Posterior cingulate gyrus (tissue), 11 donors: Measurements from ENCODE around the gene ACTN1.
A peak's percentile ranks its signal among the peaks of the same experiment; 100 is the strongest.

Source experiments
- DNase-seq, 10 donors: peaks; one replicate each; pipeline versions ENCODE4 v3.0.0 to v3.0.0-alpha.2; 2020 to 2021; ENCODE audit warnings: mixed read lengths in 3 of 10
- intact Hi-C: fragments of 100-400 bp; cut with DNase I; formaldehyde crosslinking; loops from one replicate; pipeline ENCODE4 v1.15.1; 2023

The ACTN1 gene

GRCh38 chr14:68971411-68972035 lies 7.6 kb downstream of the ACTN1 start:
- intact Hi-C loops: no loop called here
- peak in 3 of 10 donors; percentile 46 to 71 (median 53) for DNase-seq

- no peak for DNase-seq
- intact Hi-C loops: no loop called here
Observed at GRCh38 chr14:68970736-68971135, 8.4 kb downstream of the ACTN1 start.

DNA sequence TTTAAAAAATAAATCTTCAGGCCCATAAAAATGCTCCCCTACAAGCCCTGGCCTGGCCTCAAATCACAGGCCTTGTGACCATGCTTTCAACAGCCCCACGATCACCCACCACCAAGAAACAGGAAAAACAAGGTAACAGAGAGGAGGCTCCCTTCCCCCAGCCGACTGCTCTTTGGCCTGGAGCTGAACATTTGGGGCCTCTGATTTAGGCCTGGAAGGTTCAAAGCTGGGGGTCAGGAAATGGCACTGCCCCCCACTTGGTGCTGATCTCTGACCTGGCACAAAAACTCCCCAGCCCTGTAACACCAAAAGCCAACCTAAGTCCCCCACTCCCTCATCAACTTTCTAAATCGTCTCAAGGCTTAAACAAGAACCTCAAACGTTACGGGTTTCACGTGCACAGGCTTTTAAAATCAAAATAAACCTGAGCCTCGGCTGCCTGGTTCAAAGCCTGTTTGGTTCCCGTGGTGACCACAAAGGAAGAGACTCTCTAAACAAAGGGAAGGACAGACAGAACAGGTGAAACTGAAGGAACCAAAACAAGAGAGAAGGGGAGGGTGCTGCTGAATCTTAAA lies 9.0 kb downstream of the ACTN1 start:
- intact Hi-C loops: no loop called here
- peak in 2 of 10 donors; percentile 18 to 31 for DNase-seq

DNA sequence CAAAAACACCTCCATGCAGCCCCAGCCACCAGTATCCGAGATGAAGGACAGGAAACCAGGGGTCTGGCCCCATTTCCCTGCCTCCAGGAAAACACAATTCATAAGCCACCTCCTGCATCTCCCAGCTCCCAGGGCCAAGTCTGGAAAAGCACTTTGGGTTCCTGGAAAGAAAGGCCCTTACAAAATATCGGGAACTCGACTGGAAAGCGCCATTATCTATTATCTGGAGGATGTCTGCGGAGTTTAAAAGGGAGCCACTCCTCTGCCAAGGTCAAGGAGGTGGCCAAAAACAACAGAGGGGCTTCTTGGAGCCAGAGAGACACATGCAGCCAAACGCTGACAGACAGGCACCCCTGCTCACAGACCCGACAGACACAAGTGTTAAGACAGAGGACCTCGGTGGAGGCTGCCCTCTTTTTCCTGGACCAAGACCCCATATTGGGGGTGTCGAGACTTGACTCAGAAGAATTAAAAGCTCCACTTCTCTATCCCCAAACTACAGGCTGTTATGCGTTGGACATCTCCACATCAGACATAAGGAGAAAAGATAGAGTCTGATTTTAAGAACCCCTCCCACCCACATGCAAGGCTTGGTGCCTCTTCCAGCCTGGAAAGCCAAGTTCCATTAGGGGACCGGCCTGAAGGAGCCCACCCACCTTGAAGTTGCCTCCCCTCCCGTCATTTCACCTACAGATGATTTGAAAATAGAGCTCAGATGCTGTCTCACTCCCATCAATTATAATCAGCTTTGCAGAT lies 9.6 kb downstream of the ACTN1 start:
- intact Hi-C loops: no loop called here
- DNase-seq: peak in 3 of 10 donors; percentile 21 to 56 (median 45)

- intact Hi-C loops: no loop called here
- peak in 3 of 10 donors; percentile 27 to 80 (median 33) for DNase-seq
Observed at GRCh38 chr14:68968721-68969120, 10.4 kb downstream of the ACTN1 start.

DNA sequence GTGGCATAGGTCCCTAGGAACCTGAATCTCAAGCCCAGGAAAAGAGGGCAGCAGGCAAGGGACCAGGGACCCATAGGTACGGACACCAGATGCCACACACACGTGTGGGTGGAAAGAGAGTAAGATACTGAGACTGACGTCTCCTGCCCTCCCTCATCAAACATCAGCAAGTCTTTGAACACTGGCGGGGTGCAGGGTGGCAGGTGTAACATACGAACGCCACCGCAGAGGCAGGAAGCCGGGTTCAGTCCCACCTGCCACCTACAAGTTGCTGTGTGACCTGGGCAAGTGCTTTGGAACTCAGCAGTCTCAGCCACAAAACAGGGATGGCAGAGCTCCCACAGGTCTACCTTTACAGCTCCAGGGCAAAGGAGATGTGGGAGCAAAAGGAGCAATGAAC lies 11.1 kb downstream of the ACTN1 start:
- intact Hi-C loops: no loop called here
- DNase-seq: peak in 3 of 10 donors; percentile 51 to 58 (median 58)

GRCh38 chr14:68967459-68967940 lies 11.6 kb downstream of the ACTN1 start:
- peak in 1 of 10 donors; percentile 50 for DNase-seq
- intact Hi-C loops: no loop called here

GRCh38 chr14:68966872-68967301 lies 12.2 kb downstream of the ACTN1 start:
- intact Hi-C loops: no loop called here
- DNase-seq: peak in 1 of 10 donors; percentile 60

DNA sequence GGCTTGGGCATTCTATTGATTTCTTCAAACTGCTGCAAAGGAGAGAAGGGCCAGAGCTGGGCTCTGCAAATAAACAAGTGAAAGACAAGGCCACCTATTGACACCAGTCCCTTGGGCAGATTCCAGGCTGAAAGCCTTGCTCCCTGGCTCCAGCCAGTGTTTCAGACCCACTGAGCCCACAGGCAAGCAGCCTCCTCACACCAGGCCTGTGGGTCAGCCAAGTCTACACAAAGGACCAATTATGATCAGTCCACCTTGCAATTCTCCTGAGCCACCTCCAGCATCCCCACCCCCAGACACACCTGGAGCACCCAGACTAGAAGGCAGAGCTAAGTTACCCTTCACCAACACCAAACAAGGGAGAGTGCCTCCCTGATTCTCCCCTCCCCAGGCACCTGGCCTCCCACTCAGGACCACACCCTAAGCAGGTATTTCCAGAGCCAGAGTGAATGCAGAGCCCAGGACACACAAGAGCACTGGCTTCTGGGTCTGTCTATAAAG lies 13.8 kb downstream of the ACTN1 start:
- intact Hi-C loops: no loop called here

DNA sequence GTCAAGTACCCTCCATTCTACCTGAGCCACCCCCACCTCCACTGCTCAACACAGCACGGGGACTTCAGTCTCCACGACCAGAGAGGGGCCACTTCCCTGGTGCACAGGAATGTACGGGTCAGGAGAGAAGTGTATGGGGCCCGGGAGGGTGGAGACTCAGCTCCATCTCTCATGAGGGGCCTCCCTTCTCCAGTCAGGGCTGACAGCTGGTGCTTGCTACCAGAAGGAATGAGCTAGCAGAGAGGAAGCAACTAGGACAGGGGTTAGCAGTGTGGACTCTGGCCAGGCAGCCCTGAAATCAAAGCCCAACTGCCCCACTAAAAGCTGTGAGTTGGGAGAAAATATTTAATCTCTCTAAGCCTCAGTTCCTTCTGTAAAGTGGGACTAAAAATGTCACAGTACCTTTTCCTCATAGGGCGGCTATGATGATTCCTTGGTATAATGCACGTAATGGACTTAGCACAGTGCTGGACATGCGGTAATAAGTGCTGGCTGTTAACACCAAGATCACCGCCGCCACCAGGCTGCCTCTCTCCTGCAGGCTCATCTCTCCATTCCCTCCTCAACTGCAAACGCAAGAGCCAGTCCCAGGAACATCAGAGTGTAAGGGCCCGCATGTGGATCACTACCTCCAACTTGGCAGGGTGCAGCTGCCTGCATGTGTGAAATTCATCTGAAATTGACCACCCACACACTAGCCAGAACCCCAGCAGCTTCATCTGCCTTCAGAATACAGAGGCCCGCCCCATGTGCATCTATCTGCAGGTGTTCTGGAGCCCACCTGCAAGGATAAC lies 14.6 kb downstream of the ACTN1 start:
- intact Hi-C loops: no loop called here
- DNase-seq: peak in 5 of 10 donors; percentile 50 to 92 (median 84)

More for the DNA sequence above, 13.8 kb downstream of the ACTN1 start:
- peak in 2 of 10 donors; percentile 77 to 83 for DNase-seq

GRCh38 chr14:68962681-68963080 lies 16.4 kb downstream of the ACTN1 start:
- DNase-seq: peak in 1 of 10 donors; percentile 24
- intact Hi-C loops: no loop called here

GRCh38 chr14:68961781-68962584 lies 17.1 kb downstream of the ACTN1 start:
- intact Hi-C loops: no loop called here
- peak in 8 of 10 donors; percentile 67 to 95 (median 76) for DNase-seq

DNA sequence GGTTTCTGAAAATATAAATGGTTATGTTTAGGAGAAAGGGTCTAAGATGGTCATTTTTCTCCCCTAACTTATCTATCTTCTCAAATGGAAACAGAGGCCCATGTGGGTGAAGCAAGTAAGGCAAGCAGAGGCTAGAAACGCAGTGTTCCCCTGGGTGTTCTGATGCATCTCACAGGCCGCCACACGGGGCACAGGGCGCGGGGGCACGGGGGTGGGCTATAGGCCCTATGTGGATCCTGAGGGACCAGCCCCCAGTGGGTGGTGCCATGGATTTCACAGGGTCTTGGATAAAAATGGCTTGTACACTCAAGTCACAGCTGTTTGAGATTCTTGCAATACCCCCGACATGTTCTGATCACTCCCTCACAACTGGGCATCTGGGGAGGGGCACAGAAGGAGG lies 17.7 kb downstream of the ACTN1 start:
- intact Hi-C loops: no loop called here
- DNase-seq: peak in 1 of 10 donors; percentile 43

GRCh38 chr14:68960123-68960522 lies 19.0 kb downstream of the ACTN1 start:
- peak in 2 of 10 donors; percentile 21 to 38 for DNase-seq
- intact Hi-C loops: no loop called here

GRCh38 chr14:68959035-68959434 lies 20.1 kb downstream of the ACTN1 start:
- DNase-seq: peak in 1 of 10 donors; percentile 8
- intact Hi-C loops: no loop called here

DNA sequence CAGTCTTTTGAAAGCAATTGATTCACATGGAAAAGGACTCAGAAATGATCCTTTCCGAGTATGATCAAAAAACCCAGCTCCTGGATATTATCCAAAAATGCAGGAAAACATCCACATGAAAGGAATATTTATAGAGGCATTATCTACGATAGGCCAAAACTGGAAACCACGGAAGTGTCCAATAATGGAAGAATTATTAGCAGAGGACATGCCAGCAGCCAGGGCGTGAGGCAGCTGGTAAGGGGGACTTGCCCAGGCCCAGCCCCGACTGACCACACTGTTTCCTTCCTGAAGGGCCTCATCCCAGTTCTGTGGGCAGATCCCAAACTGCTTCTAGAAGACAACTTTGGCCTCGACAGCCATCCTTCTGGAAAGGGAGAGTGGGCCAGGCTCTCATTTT lies 20.5 kb downstream of the ACTN1 start:
- intact Hi-C loops: no loop called here
- DNase-seq: peak in 2 of 10 donors; percentile 31 to 33

DNA sequence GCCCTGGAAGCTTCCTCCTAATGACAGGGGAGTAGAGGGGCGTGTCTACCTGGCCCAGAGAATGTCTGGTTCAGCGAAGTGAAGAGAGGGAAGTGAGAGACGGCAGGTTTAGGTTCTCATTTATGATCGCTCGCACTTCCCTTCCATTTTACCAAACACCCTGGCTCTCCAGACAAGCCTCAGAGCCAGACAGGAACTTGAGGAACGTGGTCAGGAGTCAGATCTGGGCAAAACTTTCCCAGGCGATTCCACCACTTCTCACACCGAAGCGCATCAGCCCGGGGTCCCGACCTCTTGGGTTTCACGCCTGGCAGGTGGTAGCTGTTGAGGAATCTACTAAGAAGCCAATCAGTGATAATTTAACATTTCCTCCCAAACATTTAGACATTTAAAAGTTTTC lies 21.3 kb downstream of the ACTN1 start:
- intact Hi-C loops: no loop called here
- peak in 2 of 10 donors; percentile 20 to 26 for DNase-seq

GRCh38 chr14:68956724-68957123 lies 22.4 kb downstream of the ACTN1 start:
- intact Hi-C loops: no loop called here
- DNase-seq: no peak

DNA sequence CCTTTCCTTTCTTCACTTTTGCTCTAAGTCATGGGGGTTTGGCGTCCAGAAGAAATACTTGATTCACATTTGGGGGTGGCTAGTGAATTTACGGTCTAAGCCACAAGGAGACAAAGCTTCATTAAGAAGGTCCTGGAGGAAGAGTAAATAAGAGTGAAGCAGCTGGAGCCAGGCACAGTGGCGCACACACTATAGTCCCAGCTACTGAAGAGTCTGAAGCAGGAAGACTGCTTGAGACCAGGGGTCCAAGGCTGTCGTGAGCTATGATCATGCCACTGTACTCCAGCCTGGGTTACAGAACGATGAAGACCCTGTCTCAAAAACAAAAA lies 23.3 kb downstream of the ACTN1 start:
- intact Hi-C loops: no loop called here
- DNase-seq: peak in 1 of 10 donors; percentile 33
